Stimulated activated CD8-positive, alpha-beta memory T cell treated with anti-CD3 and anti-CD28 coated beads, Interleukin-2, amount 100 ng/mL, for 1 hour (primary cell): ENCODE measurements around the gene HIGD2A.

Experiments used
- DNase-seq, 2 donors: peaks; one replicate each; pipeline ENCODE4 v3.0.0-alpha.2; 2020; ENCODE audit warnings: low read depth in 2 of 2

HIGD2A gene

GRCh38 chr5:176388444-176389134, at the start of gene HIGD2A, which contains the start of gene NOP16:
HIGD2A (plus strand) TSS chr5:176388751; CDS start chr5:176388820, 69 bp downstream.
NOP16 (minus strand) TSS chr5:176388598; CDS start chr5:176388539, 59 bp downstream.
- peak; percentile 95 to 99 for DNase-seq

- no peak for DNase-seq
These were observed 49.2 kb upstream of the HIGD2A start for GRCh38 chr5:176339304-176339703.

GRCh38 chr5:176341325-176342157, 47.0 kb upstream of the HIGD2A start:
- no peak for DNase-seq

GRCh38 chr5:176342158-176342483, 46.4 kb upstream of the HIGD2A start:
- no peak for DNase-seq

GRCh38 chr5:176342766-176343458, 45.6 kb upstream of the HIGD2A start:
- no peak for DNase-seq

- no peak for DNase-seq
These were observed 38.1 kb upstream of the HIGD2A start for GRCh38 chr5:176350416-176350815.

GRCh38 chr5:176352116-176352878, 36.3 kb upstream of the HIGD2A start:
- no peak for DNase-seq

GRCh38 chr5:176353533-176353932, 35.0 kb upstream of the HIGD2A start:
- DNase-seq = no peak

GRCh38 chr5:176355400-176356178, 33.0 kb upstream of the HIGD2A start:
- DNase-seq = no peak

GRCh38 chr5:176356179-176356566, 32.4 kb upstream of the HIGD2A start:
- no peak for DNase-seq

GRCh38 chr5:176359658-176360057, 28.9 kb upstream of the HIGD2A start:
- DNase-seq = no peak

- no peak for DNase-seq
These were observed 27.6 kb upstream of the HIGD2A start for GRCh38 chr5:176360894-176361436.

GRCh38 chr5:176361437-176362232, 26.9 kb upstream of the HIGD2A start, which contains the start of gene KIAA1191:
KIAA1191 (minus strand) TSS chr5:176361764; CDS start chr5:176359508, 2,256 bp downstream.
- peak; percentile 82 to 88 for DNase-seq

GRCh38 chr5:176362233-176362490, 26.4 kb upstream of the HIGD2A start:
- no peak for DNase-seq

- DNase-seq = no peak
These were observed 23.7 kb upstream of the HIGD2A start for GRCh38 chr5:176364765-176365350.

GRCh38 chr5:176365351-176366231, 23.0 kb upstream of the HIGD2A start, which contains the start of gene ARL10:
ARL10 (plus strand) TSS chr5:176365487; CDS start chr5:176365564, 77 bp downstream.
- peak in 1 of 2 donors; percentile 14 for DNase-seq

- DNase-seq = no peak
These were observed 22.2 kb upstream of the HIGD2A start for GRCh38 chr5:176366232-176366894.

GRCh38 chr5:176368726-176369125, 19.8 kb upstream of the HIGD2A start:
- DNase-seq = no peak
